Left lung (tissue), 10 donors: ENCODE measurements around the gene C5orf15. TPM values are rescaled to one million over a fixed set of nuclear protein-coding genes. Genes with fewer than 3 reads are reported as not detected.

Experiments used
- ATAC-seq: fragments of 200-7000 bp; cut with Tn5 transposase; one replicate; pipeline ENCODE4 v1.9.1; 2020; ENCODE audit warnings: moderate library complexity
- DNase-seq, 4 donors: peaks; one replicate each; pipeline ENCODE4 v3.0.0-alpha.2; 2013 to 2020
- H3K27ac ChIP-seq, 2 donors: fragments of 200-600 bp; sonication (generic) in 1 of 2; one replicate each; pipeline versions ENCODE4 v1.5.0 to v1.8.0; 2020 to 2021
- H3K27me3 ChIP-seq, 2 donors: fragments of 200-600 bp; sonication (generic) in 1 of 2; one replicate each; pipeline versions ENCODE4 v1.5.0 to v1.8.0; 2020 to 2021
- H3K36me3 ChIP-seq, 2 donors: fragments of 200-600 bp; sonication (generic) in 1 of 2; one replicate each; pipeline versions ENCODE4 v1.5.0 to v1.8.0; 2020 to 2021
- H3K4me1 ChIP-seq, 2 donors: fragments of 200-600 bp; one replicate each; pipeline ENCODE4 v1.8.0; 2021
- H3K4me3 ChIP-seq, 2 donors: fragments of 200-600 bp; sonication (generic) in 1 of 2; one replicate each; pipeline versions ENCODE4 v1.5.0 to v1.8.0; 2020 to 2021; ENCODE audit warnings: mild to moderate bottlenecking in 1 of 2
- H3K9me3 ChIP-seq, 2 donors: fragments of 200-600 bp; sonication (generic) in 1 of 2; one replicate each; pipeline versions ENCODE4 v1.5.0 to v1.8.0; 2020 to 2021
- CTCF ChIP-seq, 2 donors: fragments of 200-600 bp; sonication (generic) in 1 of 2; IDR thresholded peaks; one replicate each; pipeline versions ENCODE4 v1.5.0 to v1.8.0; 2021; ENCODE audit warnings: antibody characterized with exemption in 2 of 2
- intact Hi-C, 2 donors: fragments of 100-400 bp; cut with DNase I; formaldehyde crosslinking; loops; one replicate each; pipeline versions ENCODE4 v1.11.2 to v1.14.2; 2022
- polyA plus RNA-seq, 6 donors: library from polyadenylated mRNA; unstranded; fragments of 120-200 nt; gene quantifications; one replicate each; pipeline ENCODE4 v1.2.1, GENCODE V29; 2013; ENCODE audit not compliant: insufficient read length in 6 of 6
- total RNA-seq, 2 donors: library from RNA; stranded (reverse); fragmentation: NEBNext Ultra II Directional; extraction: Animal tissue kit (Norgen Biotek cat#: 25700); gene quantifications; one replicate each; pipeline ENCODE4 v1.2.1, GENCODE V29; 2021
- donor health status: DM: no; HTN: yes; CAD: no.
- donor health status: DM: no; HTN: no; CAD: no.

Gene C5orf15
- total and polyA plus RNA-seq, 8 donors: 34.7 to 121 (median 115) TPM

DNA sequence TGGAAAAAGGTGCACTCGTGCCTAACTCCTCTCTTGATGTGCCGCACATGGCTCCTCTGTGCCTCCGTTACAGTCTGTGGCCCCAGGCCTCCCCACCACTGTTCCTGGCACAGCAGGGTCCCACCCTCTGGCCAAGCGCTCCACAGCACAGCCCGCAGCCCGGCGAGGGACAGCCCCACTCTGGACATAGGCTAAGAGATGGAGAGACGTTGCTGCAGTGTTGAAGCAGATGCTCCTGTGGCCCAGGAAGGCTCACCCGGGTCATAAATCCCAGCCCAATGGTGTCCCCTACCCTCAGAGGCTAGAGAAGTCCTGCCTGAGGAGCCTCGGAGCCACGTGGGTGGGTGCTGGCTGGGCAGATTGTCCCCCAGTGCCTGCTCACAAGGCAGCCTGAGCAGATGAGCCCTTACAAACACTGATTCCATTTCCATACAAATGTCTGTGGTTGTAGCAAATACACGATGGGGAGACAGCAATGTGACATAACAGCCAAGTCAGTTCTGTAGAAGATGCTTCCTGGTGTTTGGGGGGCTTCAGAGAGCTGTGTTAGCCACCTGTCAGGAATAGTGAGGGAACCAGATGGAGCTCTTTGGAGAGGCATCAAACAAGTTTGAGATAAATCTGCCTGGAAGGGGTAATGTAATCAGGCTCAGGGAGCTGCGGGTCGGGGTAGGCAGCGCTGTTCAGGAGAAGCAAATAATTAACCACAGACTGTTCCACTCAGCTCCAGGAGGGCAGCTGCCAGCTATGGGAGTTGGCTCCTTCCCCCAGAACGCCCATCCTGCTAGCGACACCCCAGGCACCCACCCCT is 41.7 kb downstream of the C5orf15 start:
- Histone ChIP-seq H3K4me1 (no peaks in the 10 kb centered on the region), H3K36me3 (no peaks in the 10 kb centered on the region), H3K4me3 (no peak overlapping the region), H3K9me3 (no peaks in the 10 kb centered on the region), H3K27me3 (peaks cover 0 to 7% of the 10 kb centered on the region in 2 donors), H3K27ac (no peak overlapping the region)
- intact Hi-C loops: no loop called here
- ATAC-seq: no peak
- DNase-seq: peak in 1 of 4 donors; percentile 52
- no peak for TF ChIP-seq CTCF (IDR thresholded peaks at IDR 0.05)

GRCh38 chr5:133925866-133926488 is 42.4 kb downstream of the C5orf15 start:
- TF ChIP-seq CTCF (IDR thresholded peaks at IDR 0.05): no peak
- no peak overlapping the region for H3K27ac ChIP-seq
- intact Hi-C loops: no loop called here
- H3K9me3 ChIP-seq: no peaks in the 10 kb centered on the region
- ATAC-seq (no peak), DNase-seq (no peak)
- no peaks in the 10 kb centered on the region for H3K36me3 ChIP-seq
- H3K4me1 ChIP-seq: no peaks in the 10 kb centered on the region
- H3K27me3 ChIP-seq: peaks cover 0 to 7% of the 10 kb centered on the region in 2 donors
- H3K4me3 ChIP-seq: no peak overlapping the region

- Histone ChIP-seq H3K4me1 (no peaks in the 10 kb centered on the region), H3K4me3 (no peak overlapping the region), H3K36me3 (no peaks in the 10 kb centered on the region), H3K27me3 (peaks cover 0 to 7% of the 10 kb centered on the region in 2 donors), H3K27ac (no peak overlapping the region), H3K9me3 (no peaks in the 10 kb centered on the region)
- TF ChIP-seq CTCF (IDR thresholded peaks at IDR 0.05): no peak
- intact Hi-C loops: no loop called here
- no peak for DNase-seq
- no peak for ATAC-seq
These were observed 43.2 kb downstream of the C5orf15 start for GRCh38 chr5:133925269-133925668.

- Histone ChIP-seq H3K4me1 (no peaks in the 10 kb centered on the region), H3K9me3 (no peaks in the 10 kb centered on the region), H3K36me3 (no peaks in the 10 kb centered on the region), H3K4me3 (no peak overlapping the region), H3K27ac (no peak overlapping the region), H3K27me3 (peaks cover 0 to 7% of the 10 kb centered on the region in 2 donors)
- no peak for ATAC-seq
- intact Hi-C loops: no loop called here
- no peak for DNase-seq
- no peak for TF ChIP-seq CTCF (IDR thresholded peaks at IDR 0.05)
These were observed 44.1 kb downstream of the C5orf15 start for GRCh38 chr5:133924221-133924920.

DNA sequence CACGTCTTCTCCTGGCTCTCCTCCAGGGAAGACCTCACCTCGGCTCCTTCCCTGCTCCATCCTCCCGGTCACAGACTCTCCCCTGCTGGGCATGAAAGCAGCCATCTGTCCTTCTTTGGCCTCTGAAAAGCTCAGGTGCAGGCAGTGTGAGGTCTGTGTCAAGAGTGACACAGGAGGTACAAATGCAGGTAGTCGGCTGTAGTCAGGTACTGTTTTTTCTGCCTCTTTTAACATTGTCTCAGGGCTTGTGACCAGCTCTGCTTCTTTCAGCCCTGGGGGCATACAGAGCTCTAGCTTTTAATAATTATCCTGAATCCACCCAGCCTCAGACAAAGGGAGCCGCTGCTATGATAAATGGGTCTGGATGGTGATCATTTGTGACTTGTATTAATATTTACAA is 46.4 kb downstream of the C5orf15 start:
- intact Hi-C loops: no loop called here
- ATAC-seq (no peak), DNase-seq (no peak)
- no peak for TF ChIP-seq CTCF (IDR thresholded peaks at IDR 0.05)
- Histone ChIP-seq H3K36me3 (no peaks in the 10 kb centered on the region), H3K27me3 (peaks cover 0 to 7% of the 10 kb centered on the region in 2 donors), H3K4me3 (no peak overlapping the region), H3K27ac (no peak overlapping the region), H3K4me1 (no peaks in the 10 kb centered on the region), H3K9me3 (no peaks in the 10 kb centered on the region)
